Spleen (tissue), 7 donors: Measurements from ENCODE around the gene ORC4.
"Not testable (repeated sequence)": the region's sequence is repeated elsewhere in the genome, so short reads cannot be mapped to it uniquely, and the experiment has no call there.

Experiments
- CTCF ChIP-seq, 11 experiments: fragments of 200-600 bp in 7 of 11; fragments of 450-650 bp in 4 of 11; sonication (generic) in 4 of 11; IDR thresholded peaks in 8 of 11; conservative IDR thresholded peaks in 3 of 11; 1 replicate in 7 of 11; 2 replicates in 4 of 11; pipeline versions ENCODE4 v1.4.0 to v1.8.0; 2016 to 2021; ENCODE audit warnings: antibody characterized with exemption in 11 of 11, inconsistent platforms in 4 of 11, mild to moderate bottlenecking in 1 of 11
- POLR2A ChIP-seq, 3 donors: fragments of 450-650 bp; IDR thresholded peaks; one replicate each; pipeline ENCODE4 v1.5.1; 2017; ENCODE audit warnings: antibody characterized with exemption in 3 of 3, mild to moderate bottlenecking in 1 of 3
- POLR2AphosphoS5 ChIP-seq, 3 donors: sonication (generic); formaldehyde crosslinking; IDR thresholded peaks; one replicate each; pipeline ENCODE4 v1.5.1; 2017; ENCODE audit warnings: antibody characterized with exemption in 3 of 3
- donor health status: DM: no; HTN: no; CAD: no; lungs with moderate emphysema.
- donor health status: DM: no; HTN: no; CAD: no.
- donor health status: DM: no; HTN: no; CAD: no.

- TF ChIP-seq CTCF (IDR thresholded peaks at IDR 0.05 in 8 of 11, conservative IDR thresholded peaks at IDR 0.05 in 3 of 11); POLR2A (IDR thresholded peaks at IDR 0.05); POLR2AphosphoS5 (IDR thresholded peaks at IDR 0.05): not testable (repeated sequence)
These were observed 12.1 kb downstream of the ORC4 start for GRCh38 chr2:148008411-148008810.
